Stimulated activated CD8-positive, alpha-beta memory T cell treated with anti-CD3 and anti-CD28 coated beads, Interleukin-4, amount 100 ng/mL, for 48 hours (primary cell): ENCODE results near the gene PAFAH1B2.
"Not testable (repeated sequence)": the region's sequence is repeated elsewhere in the genome, so short reads cannot be mapped to it uniquely, and the experiment has no call there.

Experiments
- DNase-seq: peaks from one replicate; pipeline ENCODE4 v3.0.0-alpha.2; 2020

Gene PAFAH1B2

GRCh38 chr11:117176186-117176585 is 32.1 kb downstream of the PAFAH1B2 start:
- no peak for DNase-seq

GRCh38 chr11:117177534-117178209 is 33.6 kb downstream of the PAFAH1B2 start:
- DNase-seq = no peak

- peak; percentile 92 for DNase-seq
Measured at GRCh38 chr11:117178210-117179034, 34.3 kb downstream of the PAFAH1B2 start, which contains the start of gene SIDT2. Gene SIDT2, plus strand, starts transcription at chr11:117178743. Its CDS starts 521 bp downstream, at chr11:117179264.

GRCh38 chr11:117179048-117179999 is 35.2 kb downstream of the PAFAH1B2 start:
- DNase-seq = peak; percentile 63

GRCh38 chr11:117180020-117180419 is 35.9 kb downstream of the PAFAH1B2 start:
- DNase-seq = no peak

- peak; percentile 74 for DNase-seq
Measured at GRCh38 chr11:117180661-117181585, 36.8 kb downstream of the PAFAH1B2 start.

- DNase-seq = no peak
Measured at GRCh38 chr11:117181586-117182550, 37.8 kb downstream of the PAFAH1B2 start.

- DNase-seq = no peak
Measured at GRCh38 chr11:117182551-117182935, 38.5 kb downstream of the PAFAH1B2 start.

- not testable (repeated sequence) for DNase-seq
Measured at GRCh38 chr11:117183178-117183577, 39.1 kb downstream of the PAFAH1B2 start.

GRCh38 chr11:117183724-117184349 is 39.8 kb downstream of the PAFAH1B2 start:
- no peak for DNase-seq

- no peak for DNase-seq
Measured at GRCh38 chr11:117185736-117186430, 41.8 kb downstream of the PAFAH1B2 start.

GRCh38 chr11:117186431-117186761 is 42.3 kb downstream of the PAFAH1B2 start:
- no peak for DNase-seq

- DNase-seq = no peak
Measured at GRCh38 chr11:117187007-117187406, 42.9 kb downstream of the PAFAH1B2 start.

- DNase-seq = no peak
Measured at GRCh38 chr11:117187428-117187798, 43.3 kb downstream of the PAFAH1B2 start.

- no peak for DNase-seq
Measured at GRCh38 chr11:117187799-117188481, 43.9 kb downstream of the PAFAH1B2 start.

GRCh38 chr11:117188620-117189081 is 44.6 kb downstream of the PAFAH1B2 start:
- DNase-seq = no peak

GRCh38 chr11:117189191-117189940 is 45.3 kb downstream of the PAFAH1B2 start:
- no peak for DNase-seq

- no peak for DNase-seq
Measured at GRCh38 chr11:117189941-117190544, 46.0 kb downstream of the PAFAH1B2 start.
